ENCODE results near the gene ARL5B. TPM values are rescaled to one million over a fixed set of nuclear protein-coding genes. Genes with fewer than 3 reads are reported as not detected.
A peak's percentile ranks its signal among the peaks of the same experiment; 100 is the strongest.

Gene ARL5B
- total RNA-seq, 1 donor from 2014 or later: 19.0 TPM

GRCh38 chr10:18666810-18667209, 7.6 kb downstream of the ARL5B start:
- Mint-ChIP-seq H3K4me3 (ENCODE audit: unreplicated experiment) (peak overlapping the region; percentile 22), H3K27ac (ENCODE audit: unreplicated experiment) (peak overlapping the region; percentile 48)
- DNase-seq (ENCODE audit: extremely low spot score, unreplicated experiment): no peak

GRCh38 chr10:18668026-18668425, 8.8 kb downstream of the ARL5B start:
- no peak for DNase-seq (ENCODE audit: extremely low spot score, unreplicated experiment)
- Mint-ChIP-seq H3K9me3 (ENCODE audit: unreplicated experiment) (no peaks in the 10 kb centered on the region), H3K27ac (ENCODE audit: unreplicated experiment) (no peak overlapping the region), H3K36me3 (ENCODE audit: unreplicated experiment) (peaks cover 25% of the 10 kb centered on the region), H3K27me3 (ENCODE audit: unreplicated experiment) (no peaks in the 10 kb centered on the region), H3K4me1 (ENCODE audit: unreplicated experiment) (peaks cover 31% of the 10 kb centered on the region), H3K4me3 (ENCODE audit: unreplicated experiment) (no peak overlapping the region)
- no peak for TF ChIP-seq CTCF (IDR thresholded peaks at IDR 0.05)

More at GRCh38 chr10:18666810-18667209, 7.6 kb downstream of the ARL5B start:
- no peak for TF ChIP-seq CTCF (IDR thresholded peaks at IDR 0.05)
- peaks cover 21% of the 10 kb centered on the region for H3K36me3 Mint-ChIP-seq (ENCODE audit: unreplicated experiment)
- H3K9me3 Mint-ChIP-seq (ENCODE audit: unreplicated experiment): no peaks in the 10 kb centered on the region
- no peaks in the 10 kb centered on the region for H3K27me3 Mint-ChIP-seq (ENCODE audit: unreplicated experiment)
- peaks cover 39% of the 10 kb centered on the region for H3K4me1 Mint-ChIP-seq (ENCODE audit: unreplicated experiment)

DNA sequence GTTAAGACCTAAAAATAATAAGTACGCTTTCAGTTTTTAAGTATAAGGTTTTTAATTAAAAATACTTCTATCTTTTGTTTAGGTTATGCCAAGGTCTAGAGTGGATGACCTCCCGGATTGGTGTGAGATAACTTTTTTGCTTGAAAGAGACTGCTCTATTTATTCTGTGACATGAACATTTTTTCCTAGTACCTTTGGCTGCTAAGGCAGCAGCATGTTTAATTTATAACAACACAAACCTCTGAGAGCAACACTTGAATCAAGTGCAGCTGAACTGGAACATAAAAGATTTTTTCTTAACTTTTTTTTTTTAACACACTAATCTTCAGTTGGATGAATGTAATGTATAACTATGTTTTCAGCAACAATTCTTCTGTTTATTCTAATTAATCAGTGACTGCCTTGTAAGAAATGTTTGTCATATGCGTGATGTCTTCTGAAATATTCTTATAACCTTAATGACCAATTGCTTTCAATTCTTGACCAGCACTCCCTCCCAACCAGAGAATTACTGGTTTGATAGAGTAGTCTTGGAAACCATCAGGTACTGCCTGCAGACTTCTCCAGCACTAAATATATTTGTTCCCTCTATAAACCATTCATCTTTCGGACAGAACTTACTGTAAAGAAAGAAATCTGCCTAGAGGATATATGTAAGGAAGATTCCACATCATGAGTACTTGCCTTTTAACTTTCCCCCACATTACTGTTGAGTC, 16.0 kb downstream of the ARL5B start:
- Mint-ChIP-seq H3K27me3 (ENCODE audit: unreplicated experiment) (no peaks in the 10 kb centered on the region), H3K4me3 (ENCODE audit: unreplicated experiment) (no peak overlapping the region), H3K27ac (ENCODE audit: unreplicated experiment) (no peak overlapping the region), H3K9me3 (ENCODE audit: unreplicated experiment) (no peaks in the 10 kb centered on the region), H3K36me3 (ENCODE audit: unreplicated experiment) (peaks cover 30% of the 10 kb centered on the region), H3K4me1 (ENCODE audit: unreplicated experiment) (no peaks in the 10 kb centered on the region)
- TF ChIP-seq CTCF (IDR thresholded peaks at IDR 0.05): no peak
- no peak for DNase-seq (ENCODE audit: extremely low spot score, unreplicated experiment)

- DNase-seq (ENCODE audit: extremely low spot score, unreplicated experiment): no peak
- Mint-ChIP-seq H3K27me3 (ENCODE audit: unreplicated experiment) (no peaks in the 10 kb centered on the region), H3K4me3 (ENCODE audit: unreplicated experiment) (no peak overlapping the region), H3K27ac (ENCODE audit: unreplicated experiment) (no peak overlapping the region), H3K4me1 (ENCODE audit: unreplicated experiment) (peaks cover 12% of the 10 kb centered on the region), H3K9me3 (ENCODE audit: unreplicated experiment) (no peaks in the 10 kb centered on the region), H3K36me3 (ENCODE audit: unreplicated experiment) (peaks cover 20% of the 10 kb centered on the region)
- no peak for TF ChIP-seq CTCF (IDR thresholded peaks at IDR 0.05)
Measured at GRCh38 chr10:18680754-18681153, 21.5 kb downstream of the ARL5B start.

- peaks cover 18% of the 10 kb centered on the region for H3K36me3 Mint-ChIP-seq (ENCODE audit: unreplicated experiment)
- peak overlapping the region; percentile 27 for H3K27ac Mint-ChIP-seq (ENCODE audit: unreplicated experiment)
- no peak for TF ChIP-seq CTCF (IDR thresholded peaks at IDR 0.05)
- H3K4me1 Mint-ChIP-seq (ENCODE audit: unreplicated experiment): peaks cover 12% of the 10 kb centered on the region
- H3K9me3 Mint-ChIP-seq (ENCODE audit: unreplicated experiment): no peaks in the 10 kb centered on the region
- DNase-seq (ENCODE audit: extremely low spot score, unreplicated experiment): no peak
- H3K27me3 Mint-ChIP-seq (ENCODE audit: unreplicated experiment): no peaks in the 10 kb centered on the region
- H3K4me3 Mint-ChIP-seq (ENCODE audit: unreplicated experiment): no peak overlapping the region
Measured at GRCh38 chr10:18681366-18681765, 22.1 kb downstream of the ARL5B start.
